ENCODE results near the gene SPDYE18.
"Not testable (repeated sequence)": the region's sequence is repeated elsewhere in the genome, so short reads cannot be mapped to it uniquely, and the experiment has no call there.

SPDYE18 gene

GRCh38 chr7:77006127-77007110 is 55.9 kb downstream of the SPDYE18 start:
- not testable (repeated sequence) for H3K4me3 ChIP-seq (ENCODE audit: low read depth, low read length)

GRCh38 chr7:77005461-77006057 is 56.8 kb downstream of the SPDYE18 start:
- not testable (repeated sequence) for H3K4me3 ChIP-seq (ENCODE audit: low read depth, low read length)

- H3K4me3 ChIP-seq (ENCODE audit: low read depth, low read length): not testable (repeated sequence)
Observed at GRCh38 chr7:77004151-77004550, 58.2 kb downstream of the SPDYE18 start.

GRCh38 chr7:77003241-77003640 is 59.1 kb downstream of the SPDYE18 start:
- not testable (repeated sequence) for H3K4me3 ChIP-seq (ENCODE audit: low read depth, low read length)

- H3K4me3 ChIP-seq (ENCODE audit: low read depth, low read length): not testable (repeated sequence)
Observed at GRCh38 chr7:77002678-77003233, 59.6 kb downstream of the SPDYE18 start.

GRCh38 chr7:77002104-77002503 is 60.3 kb downstream of the SPDYE18 start:
- not testable (repeated sequence) for H3K4me3 ChIP-seq (ENCODE audit: low read depth, low read length)
